HCT116 (cell line): ENCODE data around the gene MALT1. TPM values are rescaled to one million over a fixed set of nuclear protein-coding genes. Genes with fewer than 3 reads are reported as not detected.

Experiments used
- ATAC-seq: fragments of 200-7000 bp; cut with Tn5 transposase; 2 replicates; pipeline ENCODE4 v1.9.1; 2020; ENCODE audit warnings: mild to moderate bottlenecking, moderate library complexity
- BruUV-seq: library from RNA; stranded (reverse); fragments of 400-500 nt; replicated peaks from 2 replicates; lab custom pipeline; 2021; lab: Mats Ljungman, UMichigan
- CTCF ChIA-PET: fragments of 300-600 bp; sonication (Branson Sonifier 250); formaldehyde crosslinking; loops from one replicate; lab custom pipeline; 2021; ENCODE audit warnings: antibody characterized with exemption; lab: Charles Lee
- POLR2A ChIA-PET: fragments of 300-600, 350-600 bp; sonication (Branson Sonifier 250); formaldehyde crosslinking; loops from one replicate; lab custom pipeline; 2021; ENCODE audit warnings: antibody characterized with exemption; lab: Charles Lee
- RAD21 ChIA-PET, 2 experiments: fragments of 300-600 bp; sonication (Branson Sonifier 250); formaldehyde crosslinking; loops; one replicate each; lab custom pipeline; 2023; ENCODE audit warnings: low total read pairs in 2 of 2; ENCODE audit not compliant: uncharacterized antibody in 2 of 2, unreplicated experiment in 2 of 2, low non-redundant PET in 1 of 2; lab: Charles Lee
- DNase-seq: peaks from one replicate; pipeline ENCODE4 v3.0.0-alpha.2; 2010; ENCODE audit warnings: low read depth, low spot score
- H2AFZ ChIP-seq: fragments of 200-600 bp; shearing (Covaris generic), sonication (generic); 2 replicates; pipeline ENCODE4 v1.6.1; 2017; ENCODE audit warnings: low read depth, mixed run types, mixed read lengths, antibody characterized with exemption, low read length; ENCODE audit not compliant: poor library complexity, severe bottlenecking
- H3K27ac ChIP-seq: 2 replicates; pipeline ENCODE4 v1.5.1; 2012; ENCODE audit warnings: low read depth, low read length
- H3K27me3 ChIP-seq: fragments of 200-600 bp; sonication (generic); 2 replicates; pipeline ENCODE4 v1.6.1; 2016; ENCODE audit warnings: mixed run types, low read length, mixed read lengths; ENCODE audit not compliant: insufficient read depth
- H3K36me3 ChIP-seq, 2 experiments: fragments of 200-500 bp in 1 of 2; fragments of 200-600 bp in 1 of 2; sonication (Bioruptor generic) in 1 of 2; sonication (generic) in 1 of 2; 2 replicates each; pipeline versions ENCODE4 v1.5.1 to v1.6.1; 2014 to 2016; ENCODE audit warnings: low read length in 2 of 2, inconsistent platforms in 1 of 2, mixed read lengths in 1 of 2, mixed run types in 1 of 2; ENCODE audit not compliant: insufficient read depth in 2 of 2, control insufficient read depth in 1 of 2
- H3K4me1 ChIP-seq, 2 experiments: fragments of 200-600 bp in 1 of 2; sonication (generic) in 1 of 2; 2 replicates each; pipeline versions ENCODE4 v1.5.1 to v1.6.1; 2012 to 2017; ENCODE audit warnings: low read length in 2 of 2, inconsistent platforms in 1 of 2, mild to moderate bottlenecking in 1 of 2, mixed read lengths in 1 of 2, mixed run types in 1 of 2, moderate library complexity in 1 of 2; ENCODE audit not compliant: insufficient read depth in 2 of 2, control insufficient read depth in 1 of 2
- H3K4me2 ChIP-seq: fragments of 200-600 bp; sonication (generic); 2 replicates; pipeline ENCODE4 v1.6.1; 2017; ENCODE audit warnings: mixed run types, low read length, mixed read lengths
- H3K4me3 ChIP-seq, 2 experiments: fragments of 200-600 bp in 1 of 2; sonication (generic) in 1 of 2; replicated peaks in 1 of 2; 2 replicates each; pipeline ENCODE4 v1.5.1; 2011 to 2016; ENCODE audit warnings: low read length in 2 of 2, control low read depth in 1 of 2, low read depth in 1 of 2, mild to moderate bottlenecking in 1 of 2, mixed read lengths in 1 of 2, mixed run types in 1 of 2
- H3K79me2 ChIP-seq: fragments of 200-600 bp; sonication (generic); 2 replicates; pipeline ENCODE4 v1.6.1; 2017; ENCODE audit warnings: mild to moderate bottlenecking, mixed run types, low read length, moderate library complexity, mixed read lengths; ENCODE audit not compliant: insufficient read depth
- H3K9ac ChIP-seq: fragments of 200-600 bp; sonication (generic); 2 replicates; pipeline ENCODE4 v1.6.1; 2016; ENCODE audit warnings: low read length, mixed read lengths
- H3K9me2 ChIP-seq: fragments of 200-600 bp; sonication (generic), shearing (Covaris generic); 2 replicates; pipeline ENCODE4 v1.6.1; 2017; ENCODE audit warnings: mixed run types, mild to moderate bottlenecking, moderate library complexity; ENCODE audit not compliant: insufficient read depth
- H3K9me3 ChIP-seq, 2 experiments: fragments of 200-500 bp in 1 of 2; fragments of 200-600 bp in 1 of 2; sonication (Bioruptor generic) in 1 of 2; sonication (generic) in 1 of 2; 2 replicates each; pipeline ENCODE4 v1.6.1; 2014 to 2017; ENCODE audit warnings: low read length in 2 of 2, mixed read lengths in 2 of 2, inconsistent platforms in 1 of 2, low read depth in 1 of 2, mild to moderate bottlenecking in 1 of 2, mixed run types in 1 of 2, moderate library complexity in 1 of 2; ENCODE audit not compliant: control insufficient read depth in 1 of 2, insufficient read depth in 1 of 2
- H4K20me1 ChIP-seq: fragments of 200-600 bp; sonication (generic), shearing (Covaris generic); 2 replicates; pipeline ENCODE4 v1.6.1; 2017; ENCODE audit warnings: mixed run types, mild to moderate bottlenecking, moderate library complexity; ENCODE audit not compliant: insufficient read depth
- CBX3 ChIP-seq: IDR thresholded peaks from 2 replicates; pipeline ENCODE4 v1.6.1; 2012; ENCODE audit warnings: low read depth
- EGR1 ChIP-seq: IDR thresholded peaks from 2 replicates; pipeline ENCODE4 v1.6.1; 2012; ENCODE audit warnings: low read depth
- ELF1 ChIP-seq: IDR thresholded peaks from 2 replicates; pipeline ENCODE4 v1.6.1; 2012; ENCODE audit warnings: low read depth, borderline replicate concordance
- EZH2 ChIP-seq: fragments of 200-600 bp; sonication (generic); IDR thresholded peaks from 2 replicates; pipeline ENCODE4 v1.6.1; 2017; ENCODE audit warnings: antibody characterized with exemption, mixed run types
- EZH2phosphoT487 ChIP-seq: fragments of 200-600 bp; IDR thresholded peaks from 2 replicates; pipeline ENCODE4 v1.6.1; 2018; ENCODE audit warnings: antibody characterized with exemption, borderline replicate concordance
- JUND ChIP-seq: IDR thresholded peaks from 2 replicates; pipeline ENCODE4 v1.6.1; 2012
- MAX ChIP-seq: IDR thresholded peaks from 2 replicates; pipeline ENCODE4 v1.6.1; 2012
- POLR2A ChIP-seq: IDR thresholded peaks from 2 replicates; pipeline ENCODE4 v1.7.0; 2011; ENCODE audit warnings: borderline replicate concordance; ENCODE audit not compliant: insufficient read depth, insufficient read length; ENCODE audit errors: extremely low read depth
- POLR2AphosphoS5 ChIP-seq: IDR thresholded peaks from 2 replicates; pipeline ENCODE4 v1.6.1; 2011; ENCODE audit warnings: mild to moderate bottlenecking, low read depth, low read length, moderate library complexity
- RAD21 ChIP-seq: IDR thresholded peaks from 2 replicates; pipeline ENCODE4 v1.6.1; 2012; ENCODE audit warnings: low read depth, mild to moderate bottlenecking
- SIN3A ChIP-seq: IDR thresholded peaks from 2 replicates; pipeline ENCODE4 v1.6.1; 2012; ENCODE audit warnings: low read depth
- SP1 ChIP-seq: IDR thresholded peaks from 2 replicates; pipeline ENCODE4 v1.6.1; 2012; ENCODE audit warnings: low read depth
- SRF ChIP-seq: IDR thresholded peaks from 2 replicates; pipeline ENCODE4 v1.6.1; 2012; ENCODE audit warnings: low read depth
- TCF7L2 ChIP-seq: IDR thresholded peaks from 2 replicates; pipeline ENCODE4 v1.7.0; 2011; ENCODE audit warnings: borderline replicate concordance, inconsistent platforms; ENCODE audit not compliant: insufficient read depth, insufficient read length; ENCODE audit errors: extremely low read depth
- YY1 ChIP-seq: IDR thresholded peaks from 2 replicates; pipeline ENCODE4 v1.6.1; 2011; ENCODE audit warnings: low read length, low read depth, moderate library complexity, mild to moderate bottlenecking; ENCODE audit not compliant: insufficient replicate concordance; ENCODE audit errors: extremely low read depth
- intact Hi-C: fragments of 100-400 bp; cut with micrococcal nuclease; formaldehyde crosslinking; loops from 2 replicates; pipeline ENCODE4 v1.10.0; 2022
- total RNA-seq: library from RNA; stranded (reverse); gene quantifications from one replicate; pipeline ENCODE4 v1.2.1, GENCODE V29; 2021; ENCODE audit not compliant: unreplicated experiment
- TF ChIP-seq, protein P1 (sequence below): IDR thresholded peaks from 2 replicates; pipeline ENCODE4 v1.6.1; 2012; ENCODE audit warnings: low read depth
- TF ChIP-seq, protein P2 (sequence below): IDR thresholded peaks from 2 replicates; pipeline ENCODE4 v1.6.1; 2011; ENCODE audit warnings: mild to moderate bottlenecking, low read length, moderate library complexity; ENCODE audit not compliant: insufficient replicate concordance; ENCODE audit errors: extremely low read depth
- TF ChIP-seq, protein P3 (sequence below), 3 experiments: fragments of 200-600 bp in 1 of 3; sonication (generic) in 1 of 3; IDR thresholded peaks in 2 of 3; conservative IDR thresholded peaks in 1 of 3; 2 replicates each; pipeline ENCODE4 v1.5.1; 2012 to 2017; ENCODE audit warnings: low read depth in 2 of 3, low read length in 2 of 3, antibody characterized with exemption in 1 of 3, borderline replicate concordance in 1 of 3, control low read depth in 1 of 3, mild to moderate bottlenecking in 1 of 3, mixed read lengths in 1 of 3, mixed run types in 1 of 3, moderate library complexity in 1 of 3; ENCODE audit not compliant: insufficient read depth in 1 of 3
- TF ChIP-seq, protein P4 (sequence below): IDR thresholded peaks from 2 replicates; pipeline ENCODE4 v1.6.1; 2012

Gene MALT1
- total RNA-seq, 1 experiment from 2014 or later = 41.1 TPM

DNA sequence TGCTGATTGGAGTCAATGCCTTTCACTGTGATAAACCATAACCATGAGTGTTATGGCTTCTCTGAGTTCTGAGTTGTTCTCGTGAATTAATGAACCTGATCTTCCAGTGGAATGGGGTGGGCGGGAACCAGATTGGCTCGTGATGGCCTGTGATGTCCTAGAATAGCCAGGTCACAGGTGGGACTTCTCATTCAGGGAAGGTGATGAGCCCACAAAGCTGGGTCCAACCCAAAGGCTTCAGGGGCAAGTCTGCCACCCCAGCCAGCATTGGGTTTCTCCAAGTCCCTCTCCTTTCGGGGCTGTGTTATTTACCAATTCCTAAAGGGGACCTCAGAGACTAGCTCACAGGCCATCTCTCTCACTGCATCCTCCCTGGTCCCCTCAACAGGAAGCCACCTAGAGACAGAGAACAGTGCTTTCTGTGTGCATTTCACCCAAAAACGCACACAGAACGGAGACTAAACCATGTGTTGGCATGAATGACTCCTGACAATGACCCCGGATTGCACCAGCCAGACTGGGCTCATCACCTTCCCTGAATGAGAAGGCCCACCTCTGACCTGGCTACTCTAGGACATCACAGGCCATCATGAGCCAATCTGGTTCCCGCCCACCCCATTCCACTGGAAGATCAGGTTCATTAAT lies 85.5 kb downstream of the MALT1 start:
- TF ChIP-seq EGR1 (no peak), POLR2A (no peak), TCF7L2 (no peak), SRF (no peak), YY1 (no peak), RAD21 (no peak), SIN3A (no peak), MAX (no peak), EZH2 (no peak), JUND (no peak), CBX3 (no peak), SP1 (no peak), POLR2AphosphoS5 (no peak), EZH2phosphoT487 (no peak), ELF1 (no peak)
- TF ChIP-seq, protein P1, sequence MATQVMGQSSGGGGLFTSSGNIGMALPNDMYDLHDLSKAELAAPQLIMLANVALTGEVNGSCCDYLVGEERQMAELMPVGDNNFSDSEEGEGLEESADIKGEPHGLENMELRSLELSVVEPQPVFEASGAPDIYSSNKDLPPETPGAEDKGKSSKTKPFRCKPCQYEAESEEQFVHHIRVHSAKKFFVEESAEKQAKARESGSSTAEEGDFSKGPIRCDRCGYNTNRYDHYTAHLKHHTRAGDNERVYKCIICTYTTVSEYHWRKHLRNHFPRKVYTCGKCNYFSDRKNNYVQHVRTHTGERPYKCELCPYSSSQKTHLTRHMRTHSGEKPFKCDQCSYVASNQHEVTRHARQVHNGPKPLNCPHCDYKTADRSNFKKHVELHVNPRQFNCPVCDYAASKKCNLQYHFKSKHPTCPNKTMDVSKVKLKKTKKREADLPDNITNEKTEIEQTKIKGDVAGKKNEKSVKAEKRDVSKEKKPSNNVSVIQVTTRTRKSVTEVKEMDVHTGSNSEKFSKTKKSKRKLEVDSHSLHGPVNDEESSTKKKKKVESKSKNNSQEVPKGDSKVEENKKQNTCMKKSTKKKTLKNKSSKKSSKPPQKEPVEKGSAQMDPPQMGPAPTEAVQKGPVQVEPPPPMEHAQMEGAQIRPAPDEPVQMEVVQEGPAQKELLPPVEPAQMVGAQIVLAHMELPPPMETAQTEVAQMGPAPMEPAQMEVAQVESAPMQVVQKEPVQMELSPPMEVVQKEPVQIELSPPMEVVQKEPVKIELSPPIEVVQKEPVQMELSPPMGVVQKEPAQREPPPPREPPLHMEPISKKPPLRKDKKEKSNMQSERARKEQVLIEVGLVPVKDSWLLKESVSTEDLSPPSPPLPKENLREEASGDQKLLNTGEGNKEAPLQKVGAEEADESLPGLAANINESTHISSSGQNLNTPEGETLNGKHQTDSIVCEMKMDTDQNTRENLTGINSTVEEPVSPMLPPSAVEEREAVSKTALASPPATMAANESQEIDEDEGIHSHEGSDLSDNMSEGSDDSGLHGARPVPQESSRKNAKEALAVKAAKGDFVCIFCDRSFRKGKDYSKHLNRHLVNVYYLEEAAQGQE = no peak
- TF ChIP-seq, protein P2, sequence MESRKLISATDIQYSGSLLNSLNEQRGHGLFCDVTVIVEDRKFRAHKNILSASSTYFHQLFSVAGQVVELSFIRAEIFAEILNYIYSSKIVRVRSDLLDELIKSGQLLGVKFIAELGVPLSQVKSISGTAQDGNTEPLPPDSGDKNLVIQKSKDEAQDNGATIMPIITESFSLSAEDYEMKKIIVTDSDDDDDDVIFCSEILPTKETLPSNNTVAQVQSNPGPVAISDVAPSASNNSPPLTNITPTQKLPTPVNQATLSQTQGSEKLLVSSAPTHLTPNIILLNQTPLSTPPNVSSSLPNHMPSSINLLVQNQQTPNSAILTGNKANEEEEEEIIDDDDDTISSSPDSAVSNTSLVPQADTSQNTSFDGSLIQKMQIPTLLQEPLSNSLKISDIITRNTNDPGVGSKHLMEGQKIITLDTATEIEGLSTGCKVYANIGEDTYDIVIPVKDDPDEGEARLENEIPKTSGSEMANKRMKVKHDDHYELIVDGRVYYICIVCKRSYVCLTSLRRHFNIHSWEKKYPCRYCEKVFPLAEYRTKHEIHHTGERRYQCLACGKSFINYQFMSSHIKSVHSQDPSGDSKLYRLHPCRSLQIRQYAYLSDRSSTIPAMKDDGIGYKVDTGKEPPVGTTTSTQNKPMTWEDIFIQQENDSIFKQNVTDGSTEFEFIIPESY = no peak
- TF ChIP-seq, protein P3, sequence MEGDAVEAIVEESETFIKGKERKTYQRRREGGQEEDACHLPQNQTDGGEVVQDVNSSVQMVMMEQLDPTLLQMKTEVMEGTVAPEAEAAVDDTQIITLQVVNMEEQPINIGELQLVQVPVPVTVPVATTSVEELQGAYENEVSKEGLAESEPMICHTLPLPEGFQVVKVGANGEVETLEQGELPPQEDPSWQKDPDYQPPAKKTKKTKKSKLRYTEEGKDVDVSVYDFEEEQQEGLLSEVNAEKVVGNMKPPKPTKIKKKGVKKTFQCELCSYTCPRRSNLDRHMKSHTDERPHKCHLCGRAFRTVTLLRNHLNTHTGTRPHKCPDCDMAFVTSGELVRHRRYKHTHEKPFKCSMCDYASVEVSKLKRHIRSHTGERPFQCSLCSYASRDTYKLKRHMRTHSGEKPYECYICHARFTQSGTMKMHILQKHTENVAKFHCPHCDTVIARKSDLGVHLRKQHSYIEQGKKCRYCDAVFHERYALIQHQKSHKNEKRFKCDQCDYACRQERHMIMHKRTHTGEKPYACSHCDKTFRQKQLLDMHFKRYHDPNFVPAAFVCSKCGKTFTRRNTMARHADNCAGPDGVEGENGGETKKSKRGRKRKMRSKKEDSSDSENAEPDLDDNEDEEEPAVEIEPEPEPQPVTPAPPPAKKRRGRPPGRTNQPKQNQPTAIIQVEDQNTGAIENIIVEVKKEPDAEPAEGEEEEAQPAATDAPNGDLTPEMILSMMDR (IDR thresholded peaks at IDR 0.05 in 2 of 3, conservative IDR thresholded peaks at IDR 0.05 in 1 of 3; ENCODE audit: borderline replicate concordance in 1 of 3, insufficient read depth in 1 of 3, low read depth in 2 of 3, low read length in 2 of 3) = no peak
- TF ChIP-seq, protein P4, sequence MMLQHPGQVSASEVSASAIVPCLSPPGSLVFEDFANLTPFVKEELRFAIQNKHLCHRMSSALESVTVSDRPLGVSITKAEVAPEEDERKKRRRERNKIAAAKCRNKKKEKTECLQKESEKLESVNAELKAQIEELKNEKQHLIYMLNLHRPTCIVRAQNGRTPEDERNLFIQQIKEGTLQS = no peak
- TF ChIP-seq, all 23 proteins: peak for 0
- DNase-seq (no peak), ATAC-seq (no peak)
- CTCF ChIA-PET = interaction anchor here (3.8 kb wide), 1 partner anchor 7 kb away, joined by 19 read pairs; no protein-coding TSS in a partner anchor
- RAD21 ChIA-PET = no interaction called here
- Histone ChIP-seq H2AFZ (no peak overlapping the region), H3K4me2 (no peak overlapping the region), H3K27me3 (no peaks in the 10 kb centered on the region), H3K36me3 (no peaks in the 10 kb centered on the region), H3K4me1 (no peaks in the 10 kb centered on the region), H4K20me1 (no peaks in the 10 kb centered on the region), H3K9ac (no peak overlapping the region), H3K4me3 (no peak overlapping the region), H3K9me2 (no peaks in the 10 kb centered on the region), H3K9me3 (no peaks in the 10 kb centered on the region), H3K27ac (no peak overlapping the region), H3K79me2 (no peaks in the 10 kb centered on the region)
- POLR2A ChIA-PET = no interaction called here
- no TSS peak for BruUV-seq
- intact Hi-C loops = no loop called here
